Measurements from ENCODE around the gene PCDHA1.

- TF ChIP-seq YY1 (IDR thresholded peaks at IDR 0.05; ENCODE audit: low read depth) (no peak), TEAD4 (IDR thresholded peaks at IDR 0.05) (no peak), EP300 (IDR thresholded peaks at IDR 0.05; ENCODE audit: borderline replicate concordance) (no peak), RAD21 (IDR thresholded peaks at IDR 0.05; ENCODE audit: low read depth) (no peak), REST (IDR thresholded peaks at IDR 0.05; ENCODE audit: low read depth) (no peak), MAX (IDR thresholded peaks at IDR 0.05) (no peak), TAF1 (IDR thresholded peaks at IDR 0.05; ENCODE audit: low read depth) (no peak), NFIC (IDR thresholded peaks at IDR 0.05) (no peak), ZBTB7A (IDR thresholded peaks at IDR 0.05; ENCODE audit: low read depth) (no peak), TCF12 (IDR thresholded peaks at IDR 0.05; ENCODE audit: low read depth) (no peak)
Measured at GRCh38 chr5:140986117-140986521, 200.2 kb downstream of the PCDHA1 start.
